HG03378 (cell line): ENCODE results near the gene ARPP21.
"Not testable (repeated sequence)": the region's sequence is repeated elsewhere in the genome, so short reads cannot be mapped to it uniquely, and the experiment has no call there.

Experiments
- ATAC-seq: cut with Tn5 transposase; IDR thresholded peaks from one replicate; pipeline ENCODE4 v1.9.1; 2021; ENCODE audit warnings: mild to moderate bottlenecking, moderate library complexity; ENCODE audit not compliant: unreplicated experiment

ARPP21 gene

GRCh38 chr3:35777065-35777464, 137.7 kb downstream of the ARPP21 start:
- no peak for ATAC-seq

- no peak for ATAC-seq
These were observed 138.5 kb downstream of the ARPP21 start for GRCh38 chr3:35777563-35778554.

- ATAC-seq: no peak
These were observed 140.3 kb downstream of the ARPP21 start for GRCh38 chr3:35779611-35780010.

- ATAC-seq: no peak
These were observed 141.5 kb downstream of the ARPP21 start for GRCh38 chr3:35780800-35781199.

- no peak for ATAC-seq
These were observed 142.2 kb downstream of the ARPP21 start for GRCh38 chr3:35781558-35781957.

GRCh38 chr3:35782355-35782754, 143.0 kb downstream of the ARPP21 start:
- ATAC-seq: no peak

- no peak for ATAC-seq
These were observed 144.8 kb downstream of the ARPP21 start for GRCh38 chr3:35784169-35784568.

- ATAC-seq: no peak
These were observed 146.0 kb downstream of the ARPP21 start for GRCh38 chr3:35785234-35785888.

- ATAC-seq: no peak
These were observed 148.6 kb downstream of the ARPP21 start for GRCh38 chr3:35787936-35788335.

- ATAC-seq: no peak
These were observed 149.9 kb downstream of the ARPP21 start for GRCh38 chr3:35789042-35789831.

GRCh38 chr3:35790764-35791163, 151.4 kb downstream of the ARPP21 start:
- ATAC-seq: no peak

GRCh38 chr3:35793667-35794066, 154.3 kb downstream of the ARPP21 start:
- no peak for ATAC-seq

GRCh38 chr3:35800960-35801459, 161.7 kb downstream of the ARPP21 start:
- ATAC-seq: no peak

- ATAC-seq: no peak
These were observed 175.2 kb downstream of the ARPP21 start for GRCh38 chr3:35814531-35814930.

GRCh38 chr3:35815796-35816195, 176.5 kb downstream of the ARPP21 start:
- ATAC-seq: not testable (repeated sequence)

GRCh38 chr3:35817216-35817615, 177.9 kb downstream of the ARPP21 start:
- no peak for ATAC-seq

GRCh38 chr3:35832140-35832571, 192.8 kb downstream of the ARPP21 start:
- ATAC-seq: no peak
